GM10248 (cell line): ENCODE results near the gene AASDH.

Experiments used
- CTCF ChIA-PET: fragments of 300-600 bp; sonication (Branson Sonifier 250); formaldehyde crosslinking; extraction: SDS; loops from one replicate; lab custom pipeline; 2021; ENCODE audit warnings: antibody characterized with exemption; lab: Yijun Ruan, JAX
- POLR2A ChIA-PET: fragments of 350-650 bp; sonication (Branson Sonifier 250); formaldehyde crosslinking; extraction: SDS; loops from one replicate; lab custom pipeline; 2020; ENCODE audit warnings: antibody characterized with exemption; lab: Yijun Ruan, JAX
- DNase-seq: peaks from one replicate; pipeline ENCODE4 v3.0.0; 2012; ENCODE audit errors: extremely low spot score
- TF ChIP-seq, protein P1 (sequence below): IDR thresholded peaks from 2 replicates; pipeline ENCODE4 v1.5.1; 2012; ENCODE audit warnings: mild to moderate bottlenecking, low read depth; ENCODE audit errors: extremely low read depth, missing control alignments, control extremely low read depth

The AASDH gene

DNA sequence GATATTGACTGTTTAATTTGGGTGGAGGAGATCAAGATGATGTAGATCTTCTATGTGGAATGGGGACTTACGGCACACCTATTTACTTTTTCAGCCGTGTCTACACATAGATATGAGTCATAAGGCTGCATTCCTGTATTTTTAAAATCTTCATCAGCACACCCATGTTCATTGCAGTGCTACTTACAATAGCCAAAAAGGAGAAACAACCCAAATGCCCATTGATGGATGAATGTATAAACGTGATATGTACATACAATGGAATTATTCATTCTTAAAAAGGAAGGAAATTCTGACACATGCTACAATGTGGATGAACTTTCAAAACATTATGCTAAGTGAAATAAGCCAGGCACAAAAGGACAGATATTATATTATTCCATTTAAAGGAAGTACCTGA, 98.6 kb downstream of the AASDH start:
- POLR2A ChIA-PET: no interaction called here
- CTCF ChIA-PET: no interaction called here
- TF ChIP-seq, protein P1, sequence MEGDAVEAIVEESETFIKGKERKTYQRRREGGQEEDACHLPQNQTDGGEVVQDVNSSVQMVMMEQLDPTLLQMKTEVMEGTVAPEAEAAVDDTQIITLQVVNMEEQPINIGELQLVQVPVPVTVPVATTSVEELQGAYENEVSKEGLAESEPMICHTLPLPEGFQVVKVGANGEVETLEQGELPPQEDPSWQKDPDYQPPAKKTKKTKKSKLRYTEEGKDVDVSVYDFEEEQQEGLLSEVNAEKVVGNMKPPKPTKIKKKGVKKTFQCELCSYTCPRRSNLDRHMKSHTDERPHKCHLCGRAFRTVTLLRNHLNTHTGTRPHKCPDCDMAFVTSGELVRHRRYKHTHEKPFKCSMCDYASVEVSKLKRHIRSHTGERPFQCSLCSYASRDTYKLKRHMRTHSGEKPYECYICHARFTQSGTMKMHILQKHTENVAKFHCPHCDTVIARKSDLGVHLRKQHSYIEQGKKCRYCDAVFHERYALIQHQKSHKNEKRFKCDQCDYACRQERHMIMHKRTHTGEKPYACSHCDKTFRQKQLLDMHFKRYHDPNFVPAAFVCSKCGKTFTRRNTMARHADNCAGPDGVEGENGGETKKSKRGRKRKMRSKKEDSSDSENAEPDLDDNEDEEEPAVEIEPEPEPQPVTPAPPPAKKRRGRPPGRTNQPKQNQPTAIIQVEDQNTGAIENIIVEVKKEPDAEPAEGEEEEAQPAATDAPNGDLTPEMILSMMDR: no peak
- DNase-seq: no peak
